Neutrophil (primary cell): ENCODE results near the gene TSKU.

Experiments
- H3K27ac ChIP-seq: fragments of 200-600 bp; sonication (generic); 2 replicates; pipeline ENCODE4 v1.5.1; 2016; ENCODE audit warnings: mild to moderate bottlenecking, moderate library complexity
- H3K27me3 ChIP-seq: fragments of 200-600 bp; sonication (generic); 2 replicates; pipeline ENCODE4 v1.6.0; 2016; ENCODE audit warnings: mild to moderate bottlenecking
- H3K36me3 ChIP-seq: fragments of 200-600 bp; sonication (generic); 2 replicates; pipeline ENCODE4 v1.5.1; 2017
- H3K4me1 ChIP-seq, 2 experiments: fragments of 200-600 bp in 1 of 2; sonication (generic) in 1 of 2; 1 replicate in 1 of 2; 2 replicates in 1 of 2; pipeline versions ENCODE4 v1.5.1 to v1.6.1; 2013 to 2016; ENCODE audit warnings: low read depth in 1 of 2, low read length in 1 of 2, mild to moderate bottlenecking in 1 of 2, moderate library complexity in 1 of 2; ENCODE audit not compliant: control insufficient read depth in 1 of 2, insufficient read depth in 1 of 2
- H3K4me3 ChIP-seq, 2 experiments: fragments of 200-600 bp in 1 of 2; sonication (generic) in 1 of 2; 1 replicate in 1 of 2; 2 replicates in 1 of 2; pipeline ENCODE4 v1.5.1; 2013 to 2016; ENCODE audit warnings: low read depth in 1 of 2, low read length in 1 of 2, mild to moderate bottlenecking in 1 of 2, moderate library complexity in 1 of 2
- H3K9me3 ChIP-seq: fragments of 200-600 bp; sonication (generic); 2 replicates; pipeline ENCODE4 v1.5.1; 2016
- TF ChIP-seq, protein P1 (sequence below): fragments of 200-600 bp; sonication (generic); IDR thresholded peaks from 2 replicates; pipeline ENCODE4 v1.5.1; 2016; ENCODE audit warnings: antibody characterized with exemption

The TSKU gene

DNA sequence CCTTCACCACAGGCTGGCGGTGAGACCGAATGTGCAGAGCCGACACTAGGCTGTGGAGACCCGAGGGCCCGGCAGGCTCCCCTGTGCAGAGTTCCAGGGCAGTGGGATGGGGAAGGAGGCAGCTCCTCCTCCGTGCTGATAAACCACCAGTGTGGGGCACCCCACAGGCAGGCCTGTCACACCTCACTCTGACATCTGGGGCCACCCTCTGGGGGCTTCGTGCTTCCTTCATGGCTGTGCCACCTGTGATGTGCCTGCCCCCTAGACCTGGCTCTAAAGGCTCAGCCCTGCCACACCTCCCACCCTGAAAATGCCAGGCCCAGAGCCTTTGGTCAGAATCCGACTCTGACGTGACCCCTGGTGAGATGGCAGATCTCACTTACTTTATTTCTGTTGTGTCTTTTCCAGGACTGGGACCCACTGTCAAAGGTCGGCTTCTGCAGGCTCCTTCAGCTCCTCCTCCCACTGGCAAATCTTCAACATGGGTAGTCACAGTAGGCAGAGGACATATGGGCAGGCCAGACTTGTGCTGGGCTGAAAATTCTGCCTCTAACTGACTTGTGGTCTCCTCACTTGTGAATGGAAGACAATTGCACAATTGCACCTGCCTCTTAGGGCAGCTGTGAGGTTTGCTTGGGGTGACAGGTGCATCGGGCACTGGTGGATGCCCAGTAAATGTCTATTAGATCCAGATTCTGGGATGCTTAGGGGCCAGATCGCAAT is 46.2 kb upstream of the TSKU start:
- Histone ChIP-seq H3K27me3 (peaks cover 28% of the 10 kb centered on the region), H3K9me3 (no peaks in the 10 kb centered on the region), H3K36me3 (no peaks in the 10 kb centered on the region), H3K27ac (no peak overlapping the region), H3K4me1 (no peaks in the 10 kb centered on the region), H3K4me3 (no peak overlapping the region)
- TF ChIP-seq, protein P1, sequence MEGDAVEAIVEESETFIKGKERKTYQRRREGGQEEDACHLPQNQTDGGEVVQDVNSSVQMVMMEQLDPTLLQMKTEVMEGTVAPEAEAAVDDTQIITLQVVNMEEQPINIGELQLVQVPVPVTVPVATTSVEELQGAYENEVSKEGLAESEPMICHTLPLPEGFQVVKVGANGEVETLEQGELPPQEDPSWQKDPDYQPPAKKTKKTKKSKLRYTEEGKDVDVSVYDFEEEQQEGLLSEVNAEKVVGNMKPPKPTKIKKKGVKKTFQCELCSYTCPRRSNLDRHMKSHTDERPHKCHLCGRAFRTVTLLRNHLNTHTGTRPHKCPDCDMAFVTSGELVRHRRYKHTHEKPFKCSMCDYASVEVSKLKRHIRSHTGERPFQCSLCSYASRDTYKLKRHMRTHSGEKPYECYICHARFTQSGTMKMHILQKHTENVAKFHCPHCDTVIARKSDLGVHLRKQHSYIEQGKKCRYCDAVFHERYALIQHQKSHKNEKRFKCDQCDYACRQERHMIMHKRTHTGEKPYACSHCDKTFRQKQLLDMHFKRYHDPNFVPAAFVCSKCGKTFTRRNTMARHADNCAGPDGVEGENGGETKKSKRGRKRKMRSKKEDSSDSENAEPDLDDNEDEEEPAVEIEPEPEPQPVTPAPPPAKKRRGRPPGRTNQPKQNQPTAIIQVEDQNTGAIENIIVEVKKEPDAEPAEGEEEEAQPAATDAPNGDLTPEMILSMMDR, result no peak

DNA sequence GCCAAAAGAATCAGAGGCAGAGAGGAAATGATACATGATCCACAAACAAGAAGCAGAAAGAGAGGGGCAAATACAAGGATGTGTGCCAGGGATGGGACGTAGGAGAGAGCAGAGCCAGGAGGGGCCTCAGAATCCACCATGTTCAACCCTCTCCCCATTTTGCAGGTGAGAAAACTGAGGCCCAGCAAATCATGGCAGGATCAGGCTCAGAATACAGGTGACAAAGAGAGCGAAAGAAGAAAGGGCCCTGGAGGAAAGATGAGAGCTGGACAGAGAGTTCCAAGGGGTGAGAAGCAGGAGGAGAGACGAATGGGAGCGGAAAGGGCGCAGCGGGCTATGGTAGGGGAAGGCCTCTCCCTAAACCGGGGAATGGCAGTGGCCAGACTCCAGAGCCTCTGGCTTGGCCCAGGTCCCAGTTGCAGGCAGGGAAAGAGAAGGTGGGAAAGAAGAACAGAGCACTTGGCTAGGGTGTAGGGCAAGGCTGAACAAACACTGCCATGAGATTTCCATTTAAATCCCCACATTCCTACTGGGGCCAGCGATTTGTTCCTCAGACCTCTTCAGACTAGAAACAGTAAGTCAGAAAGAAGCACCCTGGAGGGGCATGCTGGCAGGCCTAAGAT is 44.4 kb upstream of the TSKU start:
- TF ChIP-seq, protein P1, result no peak
- H3K36me3 ChIP-seq, result no peaks in the 10 kb centered on the region
- peaks cover 33% of the 10 kb centered on the region for H3K27me3 ChIP-seq
- H3K9me3 ChIP-seq, result no peaks in the 10 kb centered on the region
- H3K4me3 ChIP-seq, result no peak overlapping the region
- H3K4me1 ChIP-seq, result no peaks in the 10 kb centered on the region
- H3K27ac ChIP-seq, result no peak overlapping the region

DNA sequence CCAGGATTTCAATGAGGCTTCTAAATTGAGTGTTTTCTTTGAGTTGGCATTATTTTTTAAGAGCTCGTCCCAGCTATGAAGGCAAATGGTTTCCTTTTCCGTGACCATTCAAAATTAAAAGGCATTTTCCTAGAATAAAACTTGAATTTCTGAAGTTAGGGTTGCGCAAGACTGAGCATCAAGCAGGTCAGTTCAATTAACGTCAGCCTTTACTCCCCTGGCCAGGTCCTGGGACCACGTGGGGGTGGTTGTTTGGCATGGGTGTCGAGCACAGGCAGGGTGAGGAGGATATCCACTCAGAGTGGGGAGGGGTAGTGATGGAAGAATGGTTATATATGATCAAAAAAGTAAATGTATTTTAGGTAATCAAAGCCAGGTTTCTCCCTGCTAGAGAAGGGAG is 43.4 kb upstream of the TSKU start:
- Histone ChIP-seq H3K9me3 (no peaks in the 10 kb centered on the region), H3K27ac (no peak overlapping the region), H3K27me3 (peaks cover 36% of the 10 kb centered on the region), H3K4me1 (no peaks in the 10 kb centered on the region), H3K36me3 (no peaks in the 10 kb centered on the region), H3K4me3 (no peak overlapping the region)
- TF ChIP-seq, protein P1, result no peak

DNA sequence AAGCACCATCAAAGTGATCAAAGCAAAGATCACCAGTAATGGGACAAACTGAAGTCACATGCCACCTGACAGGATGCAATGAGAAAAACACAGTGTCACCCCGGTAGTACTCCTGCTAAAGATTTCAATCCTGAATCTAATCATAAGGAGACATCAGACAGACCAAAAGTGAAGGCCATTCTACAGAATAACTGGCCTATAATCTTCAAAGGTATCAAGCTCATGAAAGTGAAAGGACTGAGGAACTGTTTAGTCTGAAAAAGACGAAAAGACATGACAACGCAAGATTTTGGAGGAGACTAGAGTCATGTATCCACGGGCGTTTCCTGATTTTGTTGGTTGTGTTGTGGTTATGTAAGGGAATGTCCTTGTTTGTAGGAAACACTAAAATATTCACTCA is 42.4 kb upstream of the TSKU start:
- Histone ChIP-seq H3K4me1 (no peaks in the 10 kb centered on the region), H3K27ac (no peak overlapping the region), H3K4me3 (no peak overlapping the region), H3K36me3 (no peaks in the 10 kb centered on the region), H3K27me3 (peaks cover 36% of the 10 kb centered on the region), H3K9me3 (no peaks in the 10 kb centered on the region)
- TF ChIP-seq, protein P1, result no peak

DNA sequence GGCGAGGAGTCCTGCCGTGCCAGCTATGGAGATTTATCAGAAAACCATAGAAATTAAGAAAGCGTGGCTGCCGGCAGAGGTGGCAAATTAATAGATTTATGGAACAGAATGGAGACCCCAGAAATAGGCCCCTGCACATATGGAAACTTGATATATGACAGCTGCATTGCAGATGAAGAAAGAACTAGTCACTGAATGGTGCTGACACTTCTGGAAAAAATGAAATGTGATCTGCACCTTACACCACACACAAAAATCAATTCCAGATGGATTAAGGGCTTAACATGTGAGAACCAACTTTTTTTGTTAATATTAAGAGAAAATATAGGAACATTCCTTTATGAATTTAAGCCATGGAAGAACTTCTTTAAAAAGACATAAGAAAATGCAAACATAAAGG is 40.3 kb upstream of the TSKU start:
- TF ChIP-seq, protein P1, result no peak
- Histone ChIP-seq H3K4me1 (no peaks in the 10 kb centered on the region), H3K27ac (no peak overlapping the region), H3K9me3 (no peaks in the 10 kb centered on the region), H3K36me3 (no peaks in the 10 kb centered on the region), H3K27me3 (peaks cover 41% of the 10 kb centered on the region), H3K4me3 (no peak overlapping the region)
